GOT3 (cell line): ENCODE results near the gene ZNF32.
"Not testable (repeated sequence)": the region's sequence is repeated elsewhere in the genome, so short reads cannot be mapped to it uniquely, and the experiment has no call there.

Experiments used
- DNase-seq: peaks from one replicate; lab custom pipeline; 2025; ENCODE audit warnings: mixed read lengths; lab: John Stamatoyannopoulos, UW

Gene ZNF32

GRCh38 chr10:43628956-43629355, 19.7 kb downstream of the ZNF32 start:
- no peak for DNase-seq

GRCh38 chr10:43627942-43628341, 20.7 kb downstream of the ZNF32 start:
- no peak for DNase-seq

GRCh38 chr10:43623351-43623750, 25.3 kb downstream of the ZNF32 start:
- no peak for DNase-seq

GRCh38 chr10:43622038-43622437, 26.6 kb downstream of the ZNF32 start:
- DNase-seq, result no peak

DNA sequence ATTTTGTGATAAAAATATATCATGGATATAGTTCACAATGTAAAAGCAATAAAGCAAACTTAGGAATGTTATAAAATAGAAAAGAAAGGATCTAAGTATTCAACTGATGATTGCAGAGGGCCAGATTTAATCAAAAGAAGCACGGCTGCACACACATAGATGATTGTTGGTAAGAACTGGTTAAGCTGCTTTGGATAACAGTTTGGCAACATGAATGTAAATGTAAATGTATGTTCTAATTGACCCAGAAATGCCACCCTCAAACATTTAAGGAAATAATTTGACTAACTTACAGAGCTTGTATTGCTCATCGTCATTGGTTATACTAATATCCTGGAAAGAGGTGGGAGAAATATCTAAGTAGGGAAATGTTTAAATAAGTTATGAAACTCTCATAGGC, 29.3 kb downstream of the ZNF32 start:
- no peak for DNase-seq

DNA sequence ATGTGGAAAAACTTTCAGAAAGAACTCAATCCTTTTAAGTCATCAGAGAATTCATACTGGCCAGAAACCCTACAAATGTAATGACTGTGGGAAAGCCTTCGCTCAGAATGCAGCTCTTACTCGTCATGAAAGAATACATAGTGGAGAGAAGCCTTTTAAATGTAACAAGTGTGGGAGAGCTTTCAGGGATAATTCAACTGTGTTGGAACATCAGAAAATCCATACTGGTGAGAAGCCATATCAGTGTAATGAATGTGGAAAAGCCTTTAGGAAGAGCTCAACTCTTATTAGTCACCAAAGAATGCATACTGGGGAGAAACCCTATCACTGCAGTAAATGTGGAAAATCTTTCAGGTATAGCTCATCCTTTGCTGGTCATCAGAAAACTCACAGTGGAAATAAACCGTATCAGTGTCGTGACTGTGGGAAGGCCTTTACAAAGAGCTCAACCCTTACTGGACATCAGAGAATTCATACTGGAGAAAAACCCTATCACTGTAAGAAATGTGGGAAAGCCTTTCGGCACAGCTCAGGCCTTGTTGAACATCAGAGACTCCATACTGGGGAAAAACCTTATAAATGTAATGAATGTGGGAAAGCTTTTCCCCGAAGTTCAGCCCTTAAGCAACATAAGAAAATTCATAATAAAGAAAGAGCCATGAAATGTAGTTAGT, 31.8 kb downstream of the ZNF32 start:
- DNase-seq, result no peak

DNA sequence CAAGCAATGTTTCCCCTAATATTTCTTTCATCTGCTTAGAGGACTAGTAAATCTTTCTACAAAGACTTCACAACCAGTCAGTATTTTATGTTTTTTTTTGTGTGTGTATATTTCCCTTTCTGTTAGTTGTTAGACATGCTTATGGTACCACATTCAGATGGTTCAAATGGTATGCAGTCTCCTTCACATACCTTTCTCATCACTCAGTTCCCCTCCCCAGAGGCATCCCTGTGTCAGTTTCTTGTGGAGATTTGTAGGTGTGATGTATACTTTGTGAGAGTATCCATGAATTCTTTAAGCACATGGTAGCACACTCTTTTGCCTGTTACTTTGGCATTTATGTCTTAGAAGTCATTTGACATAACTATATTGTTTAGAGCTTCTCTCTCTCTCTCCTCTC, 38.0 kb downstream of the ZNF32 start:
- DNase-seq, result no peak

- no peak for DNase-seq
Observed at GRCh38 chr10:43607199-43607573, 41.5 kb downstream of the ZNF32 start.

- DNase-seq, result no peak
Observed at GRCh38 chr10:43606323-43607198, 42.1 kb downstream of the ZNF32 start, which contains the start of gene ZNF485. Gene ZNF485 (plus strand): TSS chr10:43606438. CDS start chr10:43607051, 613 bp downstream.

DNA sequence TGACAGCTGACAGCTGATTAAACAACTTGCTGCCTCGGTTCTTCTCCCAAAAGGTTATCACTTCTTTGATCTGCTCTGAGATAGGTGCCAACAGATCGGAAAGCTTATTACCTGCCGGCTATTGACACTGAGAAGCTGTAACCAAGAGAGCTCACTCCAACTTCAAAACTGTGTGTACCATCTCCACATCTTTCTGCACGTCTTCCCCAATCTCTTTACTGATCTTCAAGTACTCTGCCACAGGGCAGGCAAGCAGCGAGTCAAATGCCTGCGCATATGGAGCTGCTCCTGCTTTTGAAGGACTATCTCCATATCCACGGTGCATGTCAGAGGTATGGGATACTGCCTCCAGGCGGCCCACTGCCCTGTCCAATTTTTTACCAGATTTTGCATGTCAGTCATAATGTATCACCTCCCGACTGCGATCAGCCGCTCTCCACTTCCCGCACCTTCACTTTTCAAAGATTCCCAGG, 42.8 kb downstream of the ZNF32 start:
- no peak for DNase-seq

GRCh38 chr10:43601576-43601975, 47.1 kb downstream of the ZNF32 start:
- DNase-seq, result not testable (repeated sequence)

GRCh38 chr10:43599333-43599732, 49.3 kb downstream of the ZNF32 start:
- DNase-seq, result no peak

DNA sequence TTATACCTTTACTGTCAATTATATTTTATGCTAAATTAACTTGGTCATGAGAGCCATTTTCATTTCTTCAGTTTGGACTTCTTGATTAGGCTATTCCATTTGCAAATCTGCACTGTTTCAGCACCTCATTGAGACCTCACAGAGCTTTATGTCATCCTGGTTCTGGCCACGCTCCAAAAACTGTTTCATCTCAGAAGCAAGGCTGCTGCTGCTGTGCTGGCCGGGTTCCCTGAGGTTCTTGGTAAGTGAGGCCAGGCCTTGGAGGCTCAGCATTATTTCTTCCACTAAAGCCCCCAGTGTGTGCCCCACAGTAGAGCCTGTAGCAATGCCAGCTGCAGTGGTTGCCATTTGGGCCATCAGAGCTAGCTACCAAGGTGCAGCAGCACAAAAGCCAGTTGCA, 50.2 kb downstream of the ZNF32 start:
- DNase-seq, result no peak

DNA sequence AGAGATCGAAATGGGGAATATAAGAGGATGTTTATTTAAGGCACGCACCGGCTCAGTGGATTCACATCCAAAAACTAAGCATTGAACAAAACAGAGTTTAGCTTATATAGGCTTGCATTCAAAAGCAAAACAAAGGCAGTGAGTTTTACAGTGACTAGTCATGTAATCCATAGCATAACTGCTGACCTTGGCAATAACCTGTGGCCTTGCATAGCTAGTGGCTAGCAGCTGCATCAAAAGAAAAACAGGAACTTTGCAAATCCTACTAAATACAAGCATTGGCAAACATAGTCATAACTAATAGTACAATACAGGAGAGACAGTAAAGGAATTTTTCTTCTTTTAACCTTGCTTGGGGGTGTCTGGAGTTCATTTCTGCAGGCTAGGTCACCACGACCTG, 52.1 kb downstream of the ZNF32 start:
- no peak for DNase-seq

DNA sequence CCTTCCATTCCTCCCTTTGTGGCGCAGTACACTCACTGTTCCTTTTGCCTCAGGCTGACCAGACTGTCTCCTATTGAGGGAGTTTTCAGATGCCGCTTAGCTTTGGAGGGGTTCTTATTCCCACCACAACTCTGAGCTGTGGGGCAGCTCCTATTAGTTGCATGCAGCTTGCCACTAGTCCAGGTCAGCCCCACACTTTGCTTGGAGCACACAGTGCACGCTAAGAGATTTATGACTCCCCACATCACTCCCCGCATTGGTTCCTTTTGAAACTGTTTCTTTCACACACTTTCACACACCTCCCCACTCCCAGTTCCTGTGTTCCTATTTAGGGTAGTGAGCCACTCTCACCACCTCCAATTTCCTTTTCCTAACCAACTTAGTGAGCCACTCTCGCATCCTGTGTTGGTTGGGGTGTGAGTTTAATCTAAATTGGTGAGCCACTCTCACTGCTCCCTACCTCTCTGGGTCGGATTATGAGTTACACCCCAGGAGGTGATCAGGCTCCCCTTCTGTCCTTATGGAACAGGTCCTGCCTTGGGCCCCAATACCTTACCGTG, 52.9 kb downstream of the ZNF32 start:
- no peak for DNase-seq

DNA sequence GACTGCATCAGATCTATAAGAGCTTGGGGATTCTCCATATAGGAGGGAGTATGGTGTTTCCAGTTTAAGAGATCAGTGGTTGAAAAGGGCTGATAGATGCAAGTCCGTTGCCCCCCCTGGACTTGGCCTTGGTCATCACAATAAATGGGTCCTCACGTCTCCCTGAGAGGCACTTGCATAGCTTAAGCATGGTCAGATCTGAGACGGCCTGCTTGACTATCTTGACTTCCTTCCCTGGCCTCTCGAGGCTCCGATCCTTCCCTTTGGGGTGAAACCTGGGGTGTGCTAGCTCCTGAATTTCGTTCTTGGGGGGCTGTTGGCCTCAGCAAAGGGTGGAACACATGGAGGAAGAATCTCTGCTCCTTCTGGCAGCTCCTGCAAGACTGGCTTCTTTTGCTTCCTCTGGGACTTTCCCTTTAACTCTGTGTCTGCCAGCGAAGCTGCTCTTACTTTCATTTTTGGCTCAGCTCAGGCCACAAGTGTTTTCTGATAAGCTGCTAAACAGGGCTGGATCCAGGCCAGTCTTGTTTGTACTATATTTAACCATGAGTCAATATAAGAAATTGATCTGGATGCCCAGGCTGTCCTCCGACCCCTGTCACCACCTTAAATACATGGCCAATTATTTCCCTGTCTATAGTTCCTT, 53.6 kb downstream of the ZNF32 start:
- no peak for DNase-seq
